Lung microvascular endothelial cell (primary cell): Measurements from ENCODE around the gene IRX1. TPM values are rescaled to one million over a fixed set of nuclear protein-coding genes. Genes with fewer than 3 reads are reported as not detected.

ENCODE experiments used
- DNase-seq, 2 donors: peaks; one replicate each; pipeline versions ENCODE4 v3.0.0 to v3.0.0-alpha.2; 2010; ENCODE audit warnings: low read depth in 2 of 2
- total RNA-seq: library from RNA; depleted of rRNA; stranded (reverse); fragments of >200 nt; gene quantifications from 2 replicates; pipeline ENCODE4 v1.2.1, GENCODE V29; 2014

The IRX1 gene
- total RNA-seq, 1 donor from 2014 or later = not detected

DNA sequence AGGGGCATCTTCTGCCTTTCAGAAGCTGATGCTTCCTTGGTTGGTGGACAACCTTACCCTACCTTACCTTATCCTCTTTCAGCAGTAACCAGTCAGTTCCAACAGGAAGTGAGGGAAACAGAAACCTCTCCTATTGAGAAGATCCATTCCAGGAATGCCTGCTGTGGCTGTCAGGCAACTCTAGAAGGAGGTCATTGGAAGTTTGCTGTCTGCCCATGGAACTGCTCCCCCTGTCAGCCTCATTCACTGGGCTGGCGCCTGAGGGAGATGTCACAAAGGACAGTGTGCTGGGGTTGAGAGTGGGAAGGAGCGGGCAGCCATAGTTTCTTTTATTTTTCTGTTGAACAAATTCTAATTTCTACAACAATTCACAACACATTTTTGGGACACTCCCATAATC lies 54.7 kb downstream of the IRX1 start:
- DNase-seq = no peak

DNA sequence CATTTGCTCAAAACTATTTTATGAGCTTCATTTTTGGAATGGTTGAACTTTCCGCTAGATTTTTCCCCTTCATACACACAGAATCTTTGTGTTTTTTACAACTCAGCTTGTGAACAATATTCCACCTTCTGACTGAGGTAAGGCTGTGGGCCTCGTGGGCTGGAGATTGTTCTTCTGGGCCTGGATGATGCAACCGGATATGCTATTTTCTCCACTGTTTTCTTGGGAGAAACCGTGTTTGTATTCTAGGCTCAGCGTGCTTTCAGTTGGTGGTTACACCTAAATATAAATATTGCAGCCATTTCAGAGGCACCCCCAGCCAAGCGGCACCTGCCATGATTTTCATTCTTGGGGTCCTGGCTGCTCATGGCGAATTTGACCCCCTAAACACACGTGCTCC lies 55.2 kb downstream of the IRX1 start:
- no peak for DNase-seq
